IMR-90 (cell line): ENCODE measurements around the gene MOG. TPM values are rescaled to one million over a fixed set of nuclear protein-coding genes. Genes with fewer than 3 reads are reported as not detected.

Source experiments
- ATAC-seq: fragments of 200-7000 bp; cut with Tn5 transposase; 2 replicates; pipeline ENCODE4 v1.9.1; 2020; ENCODE audit warnings: low read depth, mild to moderate bottlenecking, moderate library complexity
- BruUV-seq: library from RNA; stranded (reverse); fragments of 400-500 nt; replicated peaks from 2 replicates; lab custom pipeline; 2021; lab: Mats Ljungman, UMichigan
- CTCF ChIA-PET: fragments of 300-600 bp; formaldehyde crosslinking; extraction: SDS; loops from one replicate; lab custom pipeline; 2021; ENCODE audit warnings: antibody characterized with exemption; lab: Yijun Ruan, JAX
- POLR2A ChIA-PET: fragments of 300-600 bp; sonication (Branson Sonifier 250); formaldehyde crosslinking; loops from one replicate; lab custom pipeline; 2022; ENCODE audit warnings: antibody characterized with exemption; ENCODE audit not compliant: unreplicated experiment; lab: Charles Lee
- DNase-seq: peaks from one replicate; pipeline ENCODE4 v3.0.0; 2013
- H2AFZ ChIP-seq: replicated peaks from 2 replicates; pipeline ENCODE3; 2013; ENCODE audit warnings: low read length, mild to moderate bottlenecking; ENCODE audit not compliant: poor library complexity
- H2AK5ac ChIP-seq: 2 replicates; pipeline ENCODE4 v1.6.1; 2013; ENCODE audit warnings: low read depth, low read length, inconsistent platforms
- H2AK9ac ChIP-seq: replicated peaks from 2 replicates; pipeline ENCODE3; 2013; ENCODE audit warnings: mild to moderate bottlenecking, low read depth, low read length, moderate library complexity; ENCODE audit not compliant: poor library complexity
- H2BK120ac ChIP-seq: 2 replicates; pipeline ENCODE4 v1.6.1; 2013; ENCODE audit warnings: low read depth, low read length, inconsistent platforms
- H2BK15ac ChIP-seq: 3 replicates; pipeline ENCODE4 v1.6.1; 2013; ENCODE audit warnings: low read depth, low read length, inconsistent platforms
- H2BK20ac ChIP-seq: 2 replicates; pipeline ENCODE4 v1.6.1; 2013; ENCODE audit warnings: low read depth, mild to moderate bottlenecking, inconsistent platforms, low read length, moderate library complexity
- H2BK5ac ChIP-seq: 2 replicates; pipeline ENCODE4 v1.6.1; 2013; ENCODE audit warnings: mild to moderate bottlenecking, low read depth, low read length, inconsistent platforms; ENCODE audit not compliant: poor library complexity, severe bottlenecking
- H3K14ac ChIP-seq: replicated peaks from 2 replicates; pipeline ENCODE4 v1.6.1; 2013; ENCODE audit warnings: low read depth, low read length, inconsistent platforms
- H3K18ac ChIP-seq: 2 replicates; pipeline ENCODE4 v1.6.1; 2013; ENCODE audit warnings: low read depth, low read length, control low read depth
- H3K23ac ChIP-seq: 2 replicates; pipeline ENCODE4 v1.6.1; 2013; ENCODE audit warnings: low read depth, low read length, inconsistent platforms
- H3K27ac ChIP-seq: 2 replicates; pipeline ENCODE4 v1.5.1; 2013; ENCODE audit warnings: mild to moderate bottlenecking, control low read depth, low read length; ENCODE audit not compliant: insufficient read depth
- H3K27me3 ChIP-seq: 2 replicates; pipeline ENCODE4 v1.6.1; 2013; ENCODE audit warnings: low read length; ENCODE audit not compliant: control insufficient read depth, insufficient read depth
- H3K36me3 ChIP-seq: 2 replicates; pipeline ENCODE4 v1.6.1; 2013; ENCODE audit warnings: low read length, mixed read lengths; ENCODE audit not compliant: control insufficient read depth, insufficient read depth
- H3K4ac ChIP-seq: 2 replicates; pipeline ENCODE4 v1.6.1; 2013; ENCODE audit warnings: low read depth, low read length, inconsistent platforms
- H3K4me1 ChIP-seq: 2 replicates; pipeline ENCODE4 v1.6.1; 2013; ENCODE audit warnings: low read length, mixed read lengths; ENCODE audit not compliant: control insufficient read depth, insufficient read depth
- H3K4me2 ChIP-seq: 2 replicates; pipeline ENCODE4 v1.6.1; 2013; ENCODE audit warnings: low read depth, mild to moderate bottlenecking, control low read depth, low read length, moderate library complexity
- H3K4me3 ChIP-seq: 2 replicates; pipeline ENCODE4 v1.5.1; 2013; ENCODE audit warnings: low read depth, mild to moderate bottlenecking, control low read depth, low read length, moderate library complexity; ENCODE audit not compliant: insufficient read depth
- H3K56ac ChIP-seq: 2 replicates; pipeline ENCODE4 v1.6.1; 2013; ENCODE audit warnings: low read length, inconsistent platforms; ENCODE audit not compliant: insufficient read depth; ENCODE audit errors: extremely low read depth
- H3K79me1 ChIP-seq, 2 experiments: 2 replicates each; pipeline ENCODE4 v1.6.1; 2013; ENCODE audit warnings: low read length in 2 of 2, inconsistent platforms in 1 of 2, low read depth in 1 of 2
- H3K9ac ChIP-seq: 2 replicates; pipeline ENCODE4 v1.6.1; 2013; ENCODE audit warnings: low read depth, low read length, control low read depth
- H3K9me1 ChIP-seq: 2 replicates; pipeline ENCODE4 v1.6.1; 2013; ENCODE audit warnings: low read length, inconsistent platforms; ENCODE audit not compliant: insufficient read depth
- H3K9me3 ChIP-seq: 2 replicates; pipeline ENCODE4 v1.6.1; 2013; ENCODE audit warnings: low read length; ENCODE audit not compliant: control insufficient read depth, insufficient read depth
- H4K20me1 ChIP-seq: 2 replicates; pipeline ENCODE4 v1.6.1; 2013; ENCODE audit warnings: low read length, inconsistent platforms; ENCODE audit not compliant: insufficient read depth
- H4K5ac ChIP-seq: 2 replicates; pipeline ENCODE4 v1.6.1; 2013; ENCODE audit warnings: mild to moderate bottlenecking, low read depth, low read length, control low read depth
- H4K8ac ChIP-seq, 2 experiments: 2 replicates each; pipeline ENCODE4 v1.6.1; 2013; ENCODE audit warnings: low read depth in 2 of 2, low read length in 2 of 2, control low read depth in 1 of 2, inconsistent platforms in 1 of 2
- H4K91ac ChIP-seq: 2 replicates; pipeline ENCODE4 v1.6.1; 2013; ENCODE audit warnings: low read depth, low read length, inconsistent platforms; ENCODE audit not compliant: insufficient read depth
- FOS ChIP-seq: fragments of 150-350 bp; IDR thresholded peaks from 2 replicates; pipeline ENCODE4 v1.6.1; 2016; ENCODE audit warnings: low read depth, low read length
- NFE2L2 ChIP-seq: fragments of 150-350 bp; IDR thresholded peaks from 2 replicates; pipeline ENCODE4 v1.6.1; 2016; ENCODE audit warnings: low read depth, mild to moderate bottlenecking, low read length
- POLR2A ChIP-seq: IDR thresholded peaks from 2 replicates; pipeline ENCODE4 v1.6.1; 2012; ENCODE audit warnings: mild to moderate bottlenecking, low read depth, low read length
- RCOR1 ChIP-seq: IDR thresholded peaks from 2 replicates; pipeline ENCODE4 v1.6.1; 2012; ENCODE audit warnings: mild to moderate bottlenecking, low read length, improper control_type of control experiment; ENCODE audit not compliant: insufficient replicate concordance
- SMC3 ChIP-seq: fragments of 150-350 bp; IDR thresholded peaks from 2 replicates; pipeline ENCODE4 v1.6.1; 2016; ENCODE audit warnings: low read depth, mild to moderate bottlenecking, antibody characterized with exemption, low read length, moderate library complexity
- WGBS, 2 experiments: methylation state at CpG; one replicate each; pipeline versions ENCODE4 v1.1.5 to v1.1.7; 2013; ENCODE audit warnings: missing lambda C conversion rate in 2 of 2; ENCODE audit not compliant: insufficient read length in 1 of 2; ENCODE audit errors: extremely low coverage in 2 of 2; 5-methylcytosine and 5-hydroxymethylcytosine counted together
- dilution Hi-C: fragments of 300-500 bp; cut with HindIII; formaldehyde crosslinking; loops from one replicate; pipeline ENCODE4 v1.14.3; 2018; ENCODE audit warnings: low sequenced_read_pairs; ENCODE audit not compliant: unreplicated experiment
- in situ Hi-C: fragments of 300-500 bp; cut with MboI; formaldehyde crosslinking; loops from 3 replicates; pipeline ENCODE4 v1.14.3; 2019; ENCODE audit warnings: low sequenced_read_pairs, inconsistent platforms, mixed read lengths
- intact Hi-C: fragments of 100-400 bp; cut with micrococcal nuclease; formaldehyde crosslinking; loops from 2 replicates; pipeline ENCODE4 v1.10.0; 2022
- microRNA-seq, 2 experiments: library from miRNA; stranded (forward) in 1 of 2; unstranded in 1 of 2; fragments of 10-50 nt in 1 of 2; fragments of <30 nt in 1 of 2; gene quantifications in 1 of 2; microRNA quantifications in 1 of 2; one replicate each; pipeline versions ENCODE3 to v1.1.0; 2013 to 2020; ENCODE audit not compliant: insufficient read depth in 1 of 2, insufficient read length in 1 of 2, unreplicated experiment in 1 of 2
- polyA plus RNA-seq, 3 experiments: library from polyadenylated mRNA; depleted of rRNA; stranded (reverse); fragments of >200 nt; gene quantifications; 2 replicates each; pipeline ENCODE4 v1.2.3, GENCODE V29; 2012; ENCODE audit warnings: low replicate concordance in 1 of 3
- small RNA-seq, 5 experiments: library from RNA; depleted of rRNA; stranded (forward); fragments of <200 nt; gene quantifications; one replicate each; pipeline ENCODE3, GENCODE V24; 2012
- total RNA-seq: library from RNA; depleted of rRNA; stranded (reverse); fragments of >200 nt; gene quantifications from 2 replicates; pipeline ENCODE4 v1.2.3, GENCODE V29; 2012; rRNA removed

The MOG gene
- total and polyA plus RNA-seq, 2 of the 4 experiments (the other 2 are of a cell fraction): not detected

DNA sequence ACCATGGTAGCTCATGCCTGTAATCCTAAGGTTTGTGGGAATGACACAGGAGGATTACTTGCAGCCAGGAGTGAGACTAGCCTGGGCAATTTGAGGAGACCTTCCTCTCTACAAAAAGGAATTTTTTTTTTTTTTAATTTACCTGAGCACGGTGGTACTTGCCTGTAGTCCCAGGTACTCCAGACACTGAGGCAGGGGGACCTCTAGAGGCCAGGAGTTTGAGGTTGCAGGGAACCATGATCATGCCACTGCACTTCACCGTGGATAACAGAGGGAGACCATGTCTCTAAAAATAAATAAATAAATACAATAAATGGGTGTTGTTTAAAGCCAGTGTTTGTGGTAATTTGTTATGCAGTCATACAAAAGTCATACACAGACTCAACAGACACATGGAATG is 64.0 kb downstream of the MOG start:
- in situ Hi-C loops: no loop called here
- no CpG with 5 or more reads among the region's 2 CpGs for WGBS, 2 experiments

More for the DNA sequence above, 64.0 kb downstream of the MOG start:
- DNase-seq: no peak
- H3K4me3 ChIP-seq: no peak overlapping the region
- no peaks in the 10 kb centered on the region for H4K20me1 ChIP-seq
- H3K18ac ChIP-seq: no peak overlapping the region
- H3K4ac ChIP-seq: no peak overlapping the region
- no peak overlapping the region for H4K8ac ChIP-seq
- intact Hi-C loops: no loop called here
- no peak for TF ChIP-seq SMC3
- no peak for TF ChIP-seq POLR2A
- no peak for TF ChIP-seq RCOR1
- TF ChIP-seq NFE2L2: no peak
- no peak for TF ChIP-seq FOS
- no peak overlapping the region for H4K91ac ChIP-seq
- no peaks in the 10 kb centered on the region for H3K79me1 ChIP-seq
- BruUV-seq: no TSS peak
- no peak overlapping the region for H2BK20ac ChIP-seq
- no peak for ATAC-seq
- H2BK120ac ChIP-seq: no peak overlapping the region
- no peak overlapping the region for H3K23ac ChIP-seq
- no peak overlapping the region for H4K5ac ChIP-seq
- H3K9me1 ChIP-seq: no peaks in the 10 kb centered on the region
- no peak overlapping the region for H2AFZ ChIP-seq
- dilution Hi-C loops: no loop called here
- H2BK5ac ChIP-seq: no peak overlapping the region
- H3K14ac ChIP-seq: no peak overlapping the region
- no peak overlapping the region for H2BK15ac ChIP-seq
- H3K4me1 ChIP-seq: no peaks in the 10 kb centered on the region; the same call in 1 of the 2 replicates
- CTCF ChIA-PET: no interaction called here
- no peaks in the 10 kb centered on the region for H3K36me3 ChIP-seq
- no peak overlapping the region for H2AK9ac ChIP-seq
- peaks cover 33% of the 10 kb centered on the region for H3K27me3 ChIP-seq
- H3K4me2 ChIP-seq: no peak overlapping the region
- POLR2A ChIA-PET: no interaction called here
- H2AK5ac ChIP-seq: no peak overlapping the region
- H3K56ac ChIP-seq: no peak overlapping the region
- no peak overlapping the region for H3K9ac ChIP-seq
- no peak overlapping the region for H3K27ac ChIP-seq
- H3K9me3 ChIP-seq: no peaks in the 10 kb centered on the region

Small RNAs within 50 kb of the gene (microRNA-seq; reads per million reads assigned to microRNA genes)
- not detected for gene SUMO2P1 (ENCODE audit: insufficient read depth, insufficient read length)

Small RNAs within 50 kb of the gene (small RNA-seq; reads per million reads assigned to genes)
- 0 reads per million in 5 experiments for gene SUMO2P1

Other genes with a start within 250 kb of the MOG start
- gene OR12D1, start 242.2 kb upstream of the MOG start, total RNA-seq: not detected in 2 replicates
- not detected in 2 replicates for gene OR12D1, start 242.2 kb upstream of the MOG start, polyA plus RNA-seq (2012; rRNA removed)
- not detected in 2 replicates for gene OR10C1, start 217.8 kb upstream of the MOG start, total RNA-seq
- not detected in 2 replicates for gene OR10C1, start 217.8 kb upstream of the MOG start, polyA plus RNA-seq (2012; rRNA removed)
- not detected in 2 replicates for gene OR11A1, start 200.0 kb upstream of the MOG start, total RNA-seq
- gene OR11A1, start 200.0 kb upstream of the MOG start, polyA plus RNA-seq (2012; rRNA removed): not detected in 2 replicates
- gene OR2H1, start 199.9 kb upstream of the MOG start, total RNA-seq: not detected in 2 replicates
- not detected in 2 replicates for gene OR2H1, start 199.9 kb upstream of the MOG start, polyA plus RNA-seq (2012; rRNA removed)
- not detected in 2 replicates for gene MAS1L, start 169.1 kb upstream of the MOG start, total RNA-seq
- gene MAS1L, start 169.1 kb upstream of the MOG start, polyA plus RNA-seq (2012; rRNA removed): not detected in 2 replicates
- not detected in 2 replicates for gene UBD, start 97.4 kb upstream of the MOG start, total RNA-seq
- gene UBD, start 97.4 kb upstream of the MOG start, polyA plus RNA-seq (2012; rRNA removed): not detected in 2 replicates
- gene OR2H2, start 72.0 kb upstream of the MOG start, total RNA-seq: not detected in 2 replicates
- gene OR2H2, start 72.0 kb upstream of the MOG start, polyA plus RNA-seq (2012; rRNA removed): not detected in 2 replicates
- gene GABBR1, start 23.9 kb upstream of the MOG start, total RNA-seq: 5.9 and 6.9 TPM in 2 replicates
- 25.6 and 31.5 TPM in 2 replicates for gene GABBR1, start 23.9 kb upstream of the MOG start, polyA plus RNA-seq (2012; rRNA removed)
- not detected in 2 replicates for gene ZFP57, start 24.1 kb downstream of the MOG start, total RNA-seq
- gene ZFP57, start 24.1 kb downstream of the MOG start, polyA plus RNA-seq (2012; rRNA removed): not detected in 2 replicates
- gene HLA-F, start 66.3 kb downstream of the MOG start, total RNA-seq: not detected in 2 replicates
- not detected in 2 replicates for gene HLA-F, start 66.3 kb downstream of the MOG start, polyA plus RNA-seq (2012; rRNA removed)
- not detected in 2 replicates for gene HLA-G, start 170.7 kb downstream of the MOG start, total RNA-seq
- gene HLA-G, start 170.7 kb downstream of the MOG start, polyA plus RNA-seq (2012; rRNA removed): not detected in 2 replicates